ENCODE results near the gene ITGBL1.

The ITGBL1 gene

DNA sequence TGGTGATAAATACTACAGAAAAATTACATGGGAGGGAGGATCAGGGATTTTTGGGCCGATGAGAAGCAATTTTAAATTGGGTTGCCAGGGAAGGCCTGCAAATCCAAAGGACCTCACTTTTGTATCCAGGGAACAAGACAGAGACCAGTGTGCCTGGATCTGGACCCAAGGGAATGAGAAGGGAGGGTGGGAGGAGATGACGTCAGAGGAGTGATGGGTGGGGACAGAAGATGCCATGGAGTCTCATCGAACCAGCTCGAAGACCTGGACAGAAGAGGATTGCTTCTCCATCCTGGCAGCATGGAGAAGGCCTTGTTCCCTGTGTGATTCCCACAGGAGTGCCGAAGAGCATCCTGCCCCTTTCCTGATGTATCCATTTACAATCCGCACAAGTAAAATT is 68.9 kb downstream of the ITGBL1 start:
- Histone ChIP-seq H3K27ac (ENCODE audit: poor library complexity, severe bottlenecking) (no peak overlapping the region), H3K9me3 (ENCODE audit: severe bottlenecking) (no peaks in the 10 kb centered on the region), H3K4me1 (ENCODE audit: insufficient read depth, poor library complexity, severe bottlenecking) (peaks cover 14% of the 10 kb centered on the region), H3K36me3 (ENCODE audit: low read depth) (no peaks in the 10 kb centered on the region), H3K4me3 (ENCODE audit: severe bottlenecking) (no peak overlapping the region), H3K27me3 (ENCODE audit: insufficient read depth, poor library complexity, severe bottlenecking) (no peaks in the 10 kb centered on the region)
- DNase-seq (ENCODE audit: low spot score): no peak
- TF ChIP-seq, protein P1, sequence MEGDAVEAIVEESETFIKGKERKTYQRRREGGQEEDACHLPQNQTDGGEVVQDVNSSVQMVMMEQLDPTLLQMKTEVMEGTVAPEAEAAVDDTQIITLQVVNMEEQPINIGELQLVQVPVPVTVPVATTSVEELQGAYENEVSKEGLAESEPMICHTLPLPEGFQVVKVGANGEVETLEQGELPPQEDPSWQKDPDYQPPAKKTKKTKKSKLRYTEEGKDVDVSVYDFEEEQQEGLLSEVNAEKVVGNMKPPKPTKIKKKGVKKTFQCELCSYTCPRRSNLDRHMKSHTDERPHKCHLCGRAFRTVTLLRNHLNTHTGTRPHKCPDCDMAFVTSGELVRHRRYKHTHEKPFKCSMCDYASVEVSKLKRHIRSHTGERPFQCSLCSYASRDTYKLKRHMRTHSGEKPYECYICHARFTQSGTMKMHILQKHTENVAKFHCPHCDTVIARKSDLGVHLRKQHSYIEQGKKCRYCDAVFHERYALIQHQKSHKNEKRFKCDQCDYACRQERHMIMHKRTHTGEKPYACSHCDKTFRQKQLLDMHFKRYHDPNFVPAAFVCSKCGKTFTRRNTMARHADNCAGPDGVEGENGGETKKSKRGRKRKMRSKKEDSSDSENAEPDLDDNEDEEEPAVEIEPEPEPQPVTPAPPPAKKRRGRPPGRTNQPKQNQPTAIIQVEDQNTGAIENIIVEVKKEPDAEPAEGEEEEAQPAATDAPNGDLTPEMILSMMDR (IDR thresholded peaks at IDR 0.05; ENCODE audit: poor library complexity, severe bottlenecking): no peak
- no peak for ATAC-seq (ENCODE audit: low read depth)

DNA sequence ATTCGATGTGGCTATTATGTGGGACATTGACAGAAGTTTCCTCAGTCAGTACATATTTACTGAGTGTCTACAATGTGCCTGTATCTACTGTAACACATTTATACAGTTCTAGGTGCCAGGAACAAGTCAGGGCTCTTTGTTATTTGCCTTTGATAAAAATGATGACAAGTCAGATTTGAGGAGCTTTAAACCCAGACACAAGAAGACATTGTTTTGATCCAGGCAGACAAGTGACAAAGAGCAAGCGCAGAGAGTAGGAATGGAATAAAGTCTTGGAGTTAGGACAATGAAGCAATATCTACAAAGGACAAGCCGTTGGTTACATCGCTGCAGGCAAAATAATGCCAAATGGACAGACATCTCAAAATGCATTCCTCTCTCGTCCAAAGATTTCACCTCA is 70.1 kb downstream of the ITGBL1 start:
- H3K4me1 ChIP-seq (ENCODE audit: insufficient read depth, poor library complexity, severe bottlenecking): peaks cover 22% of the 10 kb centered on the region
- H3K36me3 ChIP-seq (ENCODE audit: low read depth): no peaks in the 10 kb centered on the region
- H3K27ac ChIP-seq (ENCODE audit: poor library complexity, severe bottlenecking): no peak overlapping the region
- DNase-seq (ENCODE audit: low spot score): no peak
- H3K9me3 ChIP-seq (ENCODE audit: severe bottlenecking): no peaks in the 10 kb centered on the region
- no peaks in the 10 kb centered on the region for H3K27me3 ChIP-seq (ENCODE audit: insufficient read depth, poor library complexity, severe bottlenecking)
- ATAC-seq (ENCODE audit: low read depth): no peak
- TF ChIP-seq, protein P1 (IDR thresholded peaks at IDR 0.05; ENCODE audit: poor library complexity, severe bottlenecking): no peak
- no peak overlapping the region for H3K4me3 ChIP-seq (ENCODE audit: severe bottlenecking)

DNA sequence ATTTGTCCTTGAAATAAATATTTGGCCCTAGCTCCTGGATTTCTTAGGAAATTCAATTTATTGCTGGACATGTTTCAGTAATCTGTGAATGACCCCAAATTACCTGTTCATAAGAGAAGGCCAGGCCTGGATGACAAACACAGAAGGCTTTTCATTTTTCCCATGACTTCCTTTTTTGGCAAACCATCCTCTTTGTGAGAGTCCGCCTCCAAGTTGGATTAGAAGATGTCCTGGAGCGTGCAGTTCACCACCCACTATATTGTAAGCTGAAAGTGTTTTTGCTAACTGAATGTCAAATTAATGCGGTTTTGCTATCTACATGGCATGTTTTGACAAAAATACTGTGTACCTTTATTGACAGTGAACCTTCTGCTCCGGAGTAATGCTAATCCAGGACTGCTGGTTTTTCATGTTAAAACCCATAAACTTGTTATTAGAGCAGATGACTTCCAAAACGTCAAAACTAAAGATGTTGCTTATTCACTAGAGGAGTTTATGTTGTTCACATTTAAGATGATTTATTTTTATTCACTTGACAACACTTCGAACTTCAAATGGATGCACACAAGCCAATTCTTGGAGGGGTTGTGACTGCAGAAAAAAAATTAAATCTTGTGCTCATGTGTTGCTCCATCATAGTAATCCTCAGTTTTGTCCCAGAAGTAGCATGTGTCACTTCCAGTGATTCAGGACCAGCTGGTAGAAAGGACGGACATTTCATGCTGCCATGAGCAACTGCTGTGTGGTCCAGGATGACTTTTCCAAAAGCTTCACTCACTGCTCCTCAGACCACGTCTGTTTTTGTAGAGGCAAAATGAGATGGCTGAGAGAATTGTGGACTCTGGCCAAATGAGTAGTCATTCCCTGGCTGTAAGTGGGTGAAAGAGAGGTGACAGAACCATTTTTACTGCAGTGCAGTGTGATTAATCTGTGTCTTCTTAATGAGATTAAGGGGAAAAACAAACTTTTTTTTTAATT is 71.0 kb downstream of the ITGBL1 start:
- no peaks in the 10 kb centered on the region for H3K27me3 ChIP-seq (ENCODE audit: insufficient read depth, poor library complexity, severe bottlenecking)
- ATAC-seq (ENCODE audit: low read depth): no peak
- TF ChIP-seq, protein P1 (IDR thresholded peaks at IDR 0.05; ENCODE audit: poor library complexity, severe bottlenecking): no peak
- H3K4me3 ChIP-seq (ENCODE audit: severe bottlenecking): no peak overlapping the region
- peaks cover 23% of the 10 kb centered on the region for H3K4me1 ChIP-seq (ENCODE audit: insufficient read depth, poor library complexity, severe bottlenecking)
- H3K27ac ChIP-seq (ENCODE audit: poor library complexity, severe bottlenecking): no peak overlapping the region
- no peak for DNase-seq (ENCODE audit: low spot score)
- H3K36me3 ChIP-seq (ENCODE audit: low read depth): no peaks in the 10 kb centered on the region
- H3K9me3 ChIP-seq (ENCODE audit: severe bottlenecking): no peaks in the 10 kb centered on the region

DNA sequence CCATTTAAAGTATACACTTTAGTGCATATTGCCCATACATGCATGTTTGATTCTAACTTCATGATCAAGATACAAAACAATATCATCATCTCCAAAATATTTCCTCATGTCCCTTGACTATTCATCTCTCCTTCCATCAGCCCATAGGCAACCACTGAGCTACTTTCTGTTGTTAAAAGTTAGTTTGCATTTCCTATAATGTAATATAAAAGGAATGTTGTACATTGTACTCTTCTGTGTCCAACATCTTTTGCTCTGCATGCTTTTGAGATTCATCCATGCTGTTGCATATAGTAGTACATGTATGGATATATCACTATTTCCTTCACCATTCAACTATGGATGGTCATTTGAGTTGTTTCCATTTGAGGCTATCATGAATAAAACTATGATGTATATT is 74.7 kb downstream of the ITGBL1 start:
- Histone ChIP-seq H3K4me1 (ENCODE audit: insufficient read depth, poor library complexity, severe bottlenecking) (peaks cover 11% of the 10 kb centered on the region), H3K27me3 (ENCODE audit: insufficient read depth, poor library complexity, severe bottlenecking) (no peaks in the 10 kb centered on the region), H3K27ac (ENCODE audit: poor library complexity, severe bottlenecking) (no peak overlapping the region), H3K4me3 (ENCODE audit: severe bottlenecking) (no peak overlapping the region), H3K9me3 (ENCODE audit: severe bottlenecking) (no peaks in the 10 kb centered on the region), H3K36me3 (ENCODE audit: low read depth) (no peaks in the 10 kb centered on the region)
- TF ChIP-seq, protein P1 (IDR thresholded peaks at IDR 0.05; ENCODE audit: poor library complexity, severe bottlenecking): no peak
- peak; percentile 48; the same call in 2 of the 3 replicates for ATAC-seq (ENCODE audit: low read depth)
- no peak for DNase-seq (ENCODE audit: low spot score)

DNA sequence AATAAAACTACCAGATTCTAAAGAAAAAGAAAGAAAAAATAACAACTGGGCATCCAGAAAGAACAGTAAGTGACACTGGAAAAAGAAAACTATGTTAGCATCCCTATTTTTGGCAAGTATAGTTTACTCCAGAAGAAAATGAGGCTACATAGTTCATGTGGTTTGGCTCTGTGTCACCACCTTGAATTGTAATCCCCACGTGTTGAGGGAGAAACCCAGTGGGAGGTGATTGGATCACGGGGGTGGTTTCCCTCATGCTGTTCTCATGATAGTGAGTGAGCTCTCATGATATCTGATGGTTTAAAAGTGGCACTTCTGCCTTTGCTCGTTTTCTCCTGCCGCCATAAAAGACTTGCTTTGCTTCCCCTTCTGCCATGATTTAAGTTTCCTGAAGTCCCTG is 76.9 kb downstream of the ITGBL1 start:
- no peaks in the 10 kb centered on the region for H3K27me3 ChIP-seq (ENCODE audit: insufficient read depth, poor library complexity, severe bottlenecking)
- no peak overlapping the region for H3K27ac ChIP-seq (ENCODE audit: poor library complexity, severe bottlenecking)
- H3K36me3 ChIP-seq (ENCODE audit: low read depth): no peaks in the 10 kb centered on the region
- peaks cover 11% of the 10 kb centered on the region for H3K4me1 ChIP-seq (ENCODE audit: insufficient read depth, poor library complexity, severe bottlenecking)
- DNase-seq (ENCODE audit: low spot score): no peak
- no peak overlapping the region for H3K4me3 ChIP-seq (ENCODE audit: severe bottlenecking)
- H3K9me3 ChIP-seq (ENCODE audit: severe bottlenecking): no peaks in the 10 kb centered on the region
- ATAC-seq (ENCODE audit: low read depth): peak; percentile 27; the same call in 1 of the 3 replicates
- TF ChIP-seq, protein P1 (IDR thresholded peaks at IDR 0.05; ENCODE audit: poor library complexity, severe bottlenecking): no peak
